HEK293 (cell line): ENCODE results near the gene NEK6.
A peak's percentile ranks its signal among the peaks of the same experiment; 100 is the strongest.

Experiments
- CTCF ChIA-PET: fragments of 350-600 bp; formaldehyde crosslinking; extraction: SDS; loops from one replicate; lab custom pipeline; 2021; ENCODE audit warnings: antibody characterized with exemption; lab: Yijun Ruan, JAX
- POLR2A ChIA-PET: fragments of 300-600 bp; formaldehyde crosslinking; extraction: SDS; loops from one replicate; lab custom pipeline; 2020; ENCODE audit warnings: antibody characterized with exemption, inconsistent platforms; lab: Yijun Ruan, JAX
- H3K27ac ChIP-seq: fragments of 200-500 bp; sonication (Bioruptor generic); 2 replicates; pipeline ENCODE4 v1.5.1; 2014; ENCODE audit warnings: low read depth, low read length, control low read depth, inconsistent platforms; ENCODE audit errors: extremely low read depth
- H3K36me3 ChIP-seq, 2 experiments: fragments of 200-500 bp in 1 of 2; sonication (Bioruptor generic) in 1 of 2; 1 replicate in 1 of 2; 2 replicates in 1 of 2; pipeline ENCODE4 v1.5.1; 2014 to 2017; ENCODE audit warnings: inconsistent platforms in 2 of 2, low read length in 2 of 2; ENCODE audit not compliant: control insufficient read depth in 2 of 2, insufficient read depth in 1 of 2
- H3K4me1 ChIP-seq: fragments of 200-500 bp; sonication (Bioruptor generic); 2 replicates; pipeline ENCODE4 v1.5.1; 2014; ENCODE audit warnings: mild to moderate bottlenecking, low read length, inconsistent platforms; ENCODE audit not compliant: control insufficient read depth, insufficient read depth
- H3K4me3 ChIP-seq: 2 replicates; pipeline ENCODE4 v1.5.1; 2011; ENCODE audit warnings: low read depth, mild to moderate bottlenecking, control low read depth, low read length, moderate library complexity
- H3K9me3 ChIP-seq: fragments of 200-500 bp; sonication (Bioruptor generic); 2 replicates; pipeline ENCODE4 v1.5.1; 2014; ENCODE audit warnings: low read depth, low read length, inconsistent platforms; ENCODE audit not compliant: control insufficient read depth, insufficient read depth
- ATF2 ChIP-seq: fragments of 450-650 bp; formaldehyde crosslinking; IDR thresholded peaks from 2 replicates; pipeline ENCODE4 v1.5.1; 2016; ENCODE audit warnings: missing biosample characterization, missing genetic modification characterization, low read depth
- HOXD13 ChIP-seq: sonication (generic); formaldehyde crosslinking; IDR thresholded peaks from 2 replicates; pipeline ENCODE4 v1.8.0; 2022; ENCODE audit warnings: missing genetic modification reagents, borderline replicate concordance
- KLF16 ChIP-seq: fragments of 450-650 bp; formaldehyde crosslinking; IDR thresholded peaks from 2 replicates; pipeline ENCODE4 v1.5.1; 2017; ENCODE audit warnings: missing biosample characterization, missing genetic modification characterization
- ZIC2 ChIP-seq: fragments of 450-650 bp; formaldehyde crosslinking; IDR thresholded peaks from 2 replicates; pipeline ENCODE4 v1.5.1; 2016; ENCODE audit warnings: missing biosample characterization, missing genetic modification characterization
- ZNF292 ChIP-seq: fragments of 450-650 bp; formaldehyde crosslinking; IDR thresholded peaks from 2 replicates; pipeline ENCODE4 v1.5.1; 2016; ENCODE audit warnings: low read depth, missing biosample characterization, missing genetic modification characterization, borderline replicate concordance
- ZNF341 ChIP-seq: fragments of 450-650 bp; formaldehyde crosslinking; IDR thresholded peaks from 2 replicates; pipeline ENCODE4; 2016; ENCODE audit warnings: low read depth, missing biosample characterization, missing genetic modification characterization
- ZNF394 ChIP-seq: fragments of 450-650 bp; formaldehyde crosslinking; IDR thresholded peaks from 2 replicates; pipeline ENCODE4 v1.5.1; 2016; ENCODE audit warnings: missing biosample characterization, missing genetic modification characterization, mild to moderate bottlenecking, moderate library complexity, borderline replicate concordance
- ZNF398 ChIP-seq: fragments of 450-650 bp; formaldehyde crosslinking; IDR thresholded peaks from 2 replicates; pipeline ENCODE4 v1.5.1; 2017; ENCODE audit warnings: missing biosample characterization, missing genetic modification characterization
- ZNF426 ChIP-seq: fragments of 450-650 bp; formaldehyde crosslinking; IDR thresholded peaks from 2 replicates; pipeline ENCODE4 v1.5.1; 2017; ENCODE audit warnings: missing biosample characterization, missing genetic modification characterization, mild to moderate bottlenecking, inconsistent platforms, moderate library complexity
- ZNF623 ChIP-seq: fragments of 450-650 bp; formaldehyde crosslinking; IDR thresholded peaks from 2 replicates; pipeline ENCODE4 v1.5.1; 2016; ENCODE audit warnings: missing biosample characterization, missing genetic modification characterization
- ZNF777 ChIP-seq: fragments of 450-650 bp; formaldehyde crosslinking; IDR thresholded peaks from 2 replicates; pipeline ENCODE4 v1.5.1; 2017; ENCODE audit warnings: missing biosample characterization, missing genetic modification characterization, borderline replicate concordance
- ZSCAN18 ChIP-seq: fragments of 450-650 bp; formaldehyde crosslinking; IDR thresholded peaks from 2 replicates; pipeline ENCODE4 v1.5.1; 2016; ENCODE audit warnings: missing biosample characterization, missing genetic modification characterization

Gene NEK6

GRCh38 chr9:124220946-124221451, 36.8 kb upstream of the NEK6 start:
- H3K27ac ChIP-seq, result no peak overlapping the region
- POLR2A ChIA-PET, result interaction anchor here (0.6 kb wide), 1 partner anchor 761 kb away, joined by 4 read pairs; no protein-coding TSS in a partner anchor
- no peak overlapping the region for H3K4me3 ChIP-seq
- no peaks in the 10 kb centered on the region for H3K36me3 ChIP-seq
- no peaks in the 10 kb centered on the region for H3K9me3 ChIP-seq
- CTCF ChIA-PET, result no interaction called here
- H3K4me1 ChIP-seq, result no peaks in the 10 kb centered on the region
- TF ChIP-seq ZNF341 (tag by site-specific recombination) (peak; percentile 38), HOXD13 (CRISPR knock-in tag) (no peak)

- Histone ChIP-seq H3K36me3 (no peaks in the 10 kb centered on the region), H3K4me3 (no peak overlapping the region), H3K9me3 (no peaks in the 10 kb centered on the region), H3K27ac (no peak overlapping the region), H3K4me1 (no peaks in the 10 kb centered on the region)
- TF ChIP-seq ATF2 (tag by site-specific recombination) (no peak), ZNF394 (tag by site-specific recombination) (0 out of 2 replicates have a peak, but pooled peaks have one; percentile 13), ZNF623 (tag by site-specific recombination) (no peak), ZSCAN18 (tag by site-specific recombination) (no peak), ZNF398 (tag by site-specific recombination) (no peak), ZNF292 (no peak)
- ChIA-PET CTCF (no interaction called here), POLR2A (interaction anchor here (0.6 kb wide), 1 partner anchor 762 kb away, joined by 4 read pairs; no protein-coding TSS in a partner anchor)
Observed at GRCh38 chr9:124221676-124222075, 36.1 kb upstream of the NEK6 start.

- TF ChIP-seq KLF16, result no peak
- TF ChIP-seq ZNF426 (tag by site-specific recombination), result no peak
- no peak for TF ChIP-seq ZNF777 (tag by site-specific recombination)
- no peak for TF ChIP-seq ZIC2 (tag by site-specific recombination)
- ChIA-PET POLR2A (no interaction called here), CTCF (no interaction called here)
- Histone ChIP-seq H3K27ac (no peak overlapping the region), H3K36me3 (no peaks in the 10 kb centered on the region), H3K4me3 (no peak overlapping the region), H3K9me3 (no peaks in the 10 kb centered on the region), H3K4me1 (no peaks in the 10 kb centered on the region)
Observed at GRCh38 chr9:124222109-124222508, 35.6 kb upstream of the NEK6 start.
